NCI-H146 (cell line): ENCODE data around the gene CX3CL1.
"Not testable (repeated sequence)": the region's sequence is repeated elsewhere in the genome, so short reads cannot be mapped to it uniquely, and the experiment has no call there.

Experiments used
- DNase-seq: peaks from one replicate; lab custom pipeline; 2025; lab: John Stamatoyannopoulos, UW

Gene CX3CL1

DNA sequence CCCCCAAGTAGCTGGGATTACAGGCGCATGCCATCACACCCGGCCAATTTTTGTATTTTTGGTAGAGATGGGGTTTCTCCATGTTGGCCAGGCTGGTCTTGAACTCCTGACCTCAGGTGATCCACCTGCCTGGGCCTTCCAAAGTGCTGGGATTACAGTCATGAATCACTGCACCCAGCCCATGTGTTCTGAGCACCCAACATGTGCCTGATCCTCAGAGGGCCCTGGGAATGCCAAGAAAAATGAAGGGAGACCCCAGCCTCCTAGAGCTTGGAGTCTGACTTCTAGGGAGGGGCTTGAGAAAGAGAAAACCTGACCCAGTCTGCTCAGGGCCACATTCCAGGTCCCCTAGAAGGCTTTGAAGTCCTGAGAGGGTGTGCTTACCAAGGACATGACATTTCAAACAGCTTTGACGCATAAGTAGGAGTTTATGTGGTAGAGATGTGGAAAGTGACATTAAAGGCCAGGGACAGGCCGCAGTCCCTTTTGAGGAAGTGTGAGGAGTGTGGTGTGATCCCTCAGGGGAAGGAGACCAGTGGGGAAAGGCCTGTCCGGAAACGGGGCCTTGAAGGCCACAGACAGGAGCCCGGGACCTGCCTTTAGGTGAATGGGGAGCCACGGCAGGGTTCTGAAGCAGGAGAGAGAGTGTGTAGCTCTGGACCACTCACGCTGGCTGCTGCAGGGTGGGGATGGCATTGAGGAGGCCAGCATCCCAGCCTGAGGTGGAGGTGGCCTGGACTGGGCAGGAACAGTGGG is 14.8 kb upstream of the CX3CL1 start:
- DNase-seq, result no peak

DNA sequence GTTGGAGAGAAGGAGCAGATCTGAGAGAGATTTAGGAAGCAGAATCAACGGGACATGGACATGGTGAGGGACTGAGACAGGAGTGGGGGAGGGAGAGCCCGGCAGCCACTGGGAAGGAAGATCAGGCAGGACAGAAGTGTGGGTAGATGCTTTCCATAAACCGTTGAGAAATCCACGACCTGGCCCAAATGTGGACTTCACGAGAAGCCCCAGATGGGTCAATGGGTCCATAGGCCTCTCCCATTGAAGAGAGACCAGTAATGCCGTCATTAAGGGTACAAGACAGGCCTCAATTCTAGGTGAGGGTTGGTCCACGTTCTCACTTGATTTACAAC is 14.2 kb upstream of the CX3CL1 start:
- DNase-seq, result no peak

DNA sequence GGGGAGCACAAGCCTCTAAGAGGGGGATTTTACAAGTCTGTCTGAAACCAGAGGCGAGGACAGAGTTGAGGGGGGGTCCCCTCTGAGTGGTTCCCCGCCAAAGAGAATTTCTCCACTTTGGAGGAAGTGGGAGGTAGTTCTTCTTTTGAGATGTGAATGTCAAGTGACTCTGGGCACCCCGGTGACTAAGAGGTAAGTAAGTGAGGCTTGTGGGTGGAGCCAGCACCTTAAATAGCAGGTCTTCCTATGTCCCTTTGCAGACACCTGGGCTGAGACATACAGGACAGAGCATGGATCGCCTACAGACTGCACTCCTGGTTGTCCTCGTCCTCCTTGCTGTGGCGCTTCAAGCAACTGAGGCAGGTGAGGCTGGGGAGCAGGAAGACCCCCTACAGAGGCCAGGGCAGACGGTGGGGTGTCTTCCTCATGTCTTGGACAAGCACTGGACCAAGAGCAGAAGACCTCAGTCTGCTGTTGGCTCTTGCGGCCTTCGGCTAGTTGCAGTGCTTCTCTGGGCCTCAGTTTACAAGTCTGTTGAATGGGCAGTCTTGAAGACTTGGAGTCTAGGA is 13.7 kb upstream of the CX3CL1 start, which contains the start of gene CCL22:
Gene CCL22, plus strand, starts transcription at position 257 of the 569 bp plus-strand sequence. Its CDS starts 34 bp downstream, at position 291.
- DNase-seq, result no peak

DNA sequence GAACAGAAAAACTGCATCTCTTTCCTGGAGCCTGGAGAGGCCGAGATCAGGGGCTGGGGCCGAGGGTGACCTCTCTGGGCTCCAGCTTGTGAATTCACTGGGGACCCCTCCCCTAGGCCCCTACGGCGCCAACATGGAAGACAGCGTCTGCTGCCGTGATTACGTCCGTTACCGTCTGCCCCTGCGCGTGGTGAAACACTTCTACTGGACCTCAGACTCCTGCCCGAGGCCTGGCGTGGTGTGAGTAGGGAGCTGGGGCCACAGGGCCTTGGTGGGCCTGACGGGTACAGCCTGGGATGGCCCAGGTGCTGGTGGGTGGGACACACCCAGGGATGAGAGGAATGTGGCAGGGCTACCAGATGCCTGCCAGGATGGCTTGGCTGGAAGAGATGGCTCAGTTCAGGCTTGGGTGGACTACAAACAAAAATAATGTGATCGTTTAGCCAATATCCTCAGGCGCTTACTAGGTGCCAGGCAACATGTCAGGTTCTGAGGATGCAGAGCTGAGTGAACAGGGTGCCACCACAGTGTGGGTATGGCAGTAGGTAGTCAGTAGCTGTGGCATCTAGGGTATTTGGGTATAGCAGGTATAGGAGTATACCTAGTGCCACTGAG is 11.9 kb upstream of the CX3CL1 start:
- DNase-seq, result no peak

DNA sequence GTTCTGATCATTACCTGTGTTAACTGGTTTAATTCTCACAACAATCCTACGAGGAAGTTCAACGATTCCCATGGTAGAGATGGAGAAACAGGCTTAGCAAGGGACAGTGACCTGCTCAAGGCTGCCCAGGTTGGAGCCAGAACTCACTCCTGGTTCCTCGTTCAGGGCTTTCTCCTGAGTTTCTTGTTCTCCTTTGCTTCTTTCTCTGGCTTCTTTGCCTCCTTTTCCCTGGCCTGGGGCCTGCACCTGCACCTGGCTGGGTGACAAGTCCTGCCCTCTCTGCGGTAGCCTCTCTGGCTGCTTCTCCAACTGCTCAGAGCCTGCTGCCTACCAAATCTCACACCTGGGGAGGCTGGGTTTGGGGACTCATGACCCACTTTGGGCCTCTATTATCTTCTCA is 10.9 kb upstream of the CX3CL1 start:
- DNase-seq, result no peak

DNA sequence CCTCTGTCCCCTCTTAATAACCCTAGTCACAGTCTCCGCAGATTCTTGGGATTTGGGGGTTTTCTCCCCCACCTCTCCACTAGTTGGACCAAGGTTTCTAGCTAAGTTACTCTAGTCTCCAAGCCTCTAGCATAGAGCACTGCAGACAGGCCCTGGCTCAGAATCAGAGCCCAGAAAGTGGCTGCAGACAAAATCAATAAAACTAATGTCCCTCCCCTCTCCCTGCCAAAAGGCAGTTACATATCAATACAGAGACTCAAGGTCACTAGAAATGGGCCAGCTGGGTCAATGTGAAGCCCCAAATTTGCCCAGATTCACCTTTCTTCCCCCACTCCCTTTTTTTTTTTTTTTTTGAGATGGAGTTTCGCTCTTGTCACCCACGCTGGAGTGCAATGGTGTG is 8.1 kb upstream of the CX3CL1 start:
- no peak for DNase-seq

DNA sequence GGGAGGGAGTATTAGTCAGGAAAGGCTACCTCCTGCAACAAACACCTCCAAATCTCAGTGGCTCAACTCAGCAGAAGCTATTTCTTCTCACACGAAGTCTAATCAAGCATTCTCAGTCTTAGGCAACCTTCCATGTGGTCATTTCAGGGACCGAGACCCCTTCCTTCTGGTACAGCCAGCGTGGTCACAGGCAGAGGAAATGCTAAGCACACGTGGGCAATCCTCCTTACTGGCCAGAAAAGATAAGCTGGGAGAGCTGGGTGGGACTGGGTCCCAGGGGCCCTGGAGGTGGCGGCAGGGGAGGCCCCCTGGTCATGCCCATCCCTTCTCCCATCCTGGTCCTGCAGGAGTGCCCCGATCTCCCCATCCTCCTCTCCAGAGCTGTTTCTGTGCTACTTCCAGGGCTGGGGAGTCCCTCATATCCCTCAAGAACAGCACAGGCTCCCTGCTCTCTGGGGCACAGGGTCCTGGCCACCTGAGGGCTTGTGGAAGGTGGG is 5.7 kb upstream of the CX3CL1 start:
- no peak for DNase-seq

DNA sequence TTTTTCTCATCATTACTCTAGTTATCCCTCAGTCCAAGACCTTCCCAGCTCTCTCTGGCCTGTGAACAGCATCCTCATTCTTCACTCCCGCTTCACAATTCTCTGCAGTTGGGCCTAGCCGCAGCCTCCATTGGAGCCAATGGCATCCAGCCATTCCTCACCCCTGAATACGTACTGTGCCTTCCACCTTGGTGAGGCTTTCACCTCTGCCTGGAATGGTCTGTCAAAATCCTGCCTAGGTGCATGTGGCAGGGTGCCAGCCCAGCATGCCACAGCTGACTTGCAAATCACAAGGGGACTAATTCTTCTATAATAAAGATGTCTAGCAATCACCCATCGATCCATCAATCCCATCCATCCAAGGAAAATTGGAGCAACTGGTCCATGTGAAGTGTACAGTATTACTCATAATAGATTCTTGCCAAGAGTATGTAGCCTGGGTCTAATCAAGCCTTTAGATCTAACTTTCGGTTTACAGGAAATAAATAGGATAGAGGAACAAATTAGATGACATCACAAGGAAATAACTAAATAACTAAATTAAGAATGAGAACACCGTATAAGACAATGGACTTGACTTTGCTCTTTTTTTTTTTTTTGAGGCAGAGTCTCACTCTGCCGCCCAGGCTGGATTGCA is 5.1 kb upstream of the CX3CL1 start:
- no peak for DNase-seq

DNA sequence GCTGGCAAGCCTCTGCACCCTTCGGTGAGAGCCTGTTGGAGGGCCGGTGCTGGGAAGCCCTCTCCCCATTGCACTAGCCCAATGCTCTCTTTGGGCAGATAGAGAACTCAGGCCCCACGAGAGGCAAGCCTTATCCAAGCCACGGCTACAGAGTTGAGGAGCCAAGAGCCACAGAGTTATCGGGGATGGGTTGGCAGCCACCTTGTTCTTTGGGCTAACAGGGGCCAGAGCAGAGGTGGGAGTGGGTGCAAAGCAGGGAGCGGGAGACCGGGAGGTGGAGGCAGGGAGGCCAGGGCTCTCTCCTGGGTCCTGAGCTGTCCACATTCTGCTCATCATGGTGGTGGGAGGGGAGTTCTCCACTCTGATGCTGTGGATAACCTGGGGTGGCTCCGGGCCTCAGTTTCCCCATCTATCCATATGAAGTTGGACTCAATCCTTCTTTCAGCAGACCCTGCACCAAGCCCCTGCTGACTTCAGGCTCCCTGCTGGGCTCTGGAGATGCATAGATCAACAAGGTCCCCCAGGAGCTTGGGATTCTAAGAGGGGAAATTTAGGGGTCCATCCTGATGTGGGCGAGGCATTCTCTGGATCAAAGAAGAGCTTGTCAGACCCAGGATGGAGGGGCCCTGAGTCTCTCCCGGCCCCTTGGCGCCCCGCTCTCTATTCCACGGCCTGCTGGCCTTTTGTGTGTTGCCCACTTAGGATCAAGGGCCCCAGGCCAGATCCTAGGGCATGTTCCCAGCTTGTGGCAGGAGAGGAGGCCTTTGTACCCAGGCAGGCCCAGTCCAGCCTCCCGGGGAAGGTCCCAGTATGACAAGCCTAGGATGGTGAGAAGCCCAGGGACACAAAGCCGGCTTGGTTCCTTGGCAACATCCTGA is 557 bp upstream of the CX3CL1 start:
- no peak for DNase-seq

DNA sequence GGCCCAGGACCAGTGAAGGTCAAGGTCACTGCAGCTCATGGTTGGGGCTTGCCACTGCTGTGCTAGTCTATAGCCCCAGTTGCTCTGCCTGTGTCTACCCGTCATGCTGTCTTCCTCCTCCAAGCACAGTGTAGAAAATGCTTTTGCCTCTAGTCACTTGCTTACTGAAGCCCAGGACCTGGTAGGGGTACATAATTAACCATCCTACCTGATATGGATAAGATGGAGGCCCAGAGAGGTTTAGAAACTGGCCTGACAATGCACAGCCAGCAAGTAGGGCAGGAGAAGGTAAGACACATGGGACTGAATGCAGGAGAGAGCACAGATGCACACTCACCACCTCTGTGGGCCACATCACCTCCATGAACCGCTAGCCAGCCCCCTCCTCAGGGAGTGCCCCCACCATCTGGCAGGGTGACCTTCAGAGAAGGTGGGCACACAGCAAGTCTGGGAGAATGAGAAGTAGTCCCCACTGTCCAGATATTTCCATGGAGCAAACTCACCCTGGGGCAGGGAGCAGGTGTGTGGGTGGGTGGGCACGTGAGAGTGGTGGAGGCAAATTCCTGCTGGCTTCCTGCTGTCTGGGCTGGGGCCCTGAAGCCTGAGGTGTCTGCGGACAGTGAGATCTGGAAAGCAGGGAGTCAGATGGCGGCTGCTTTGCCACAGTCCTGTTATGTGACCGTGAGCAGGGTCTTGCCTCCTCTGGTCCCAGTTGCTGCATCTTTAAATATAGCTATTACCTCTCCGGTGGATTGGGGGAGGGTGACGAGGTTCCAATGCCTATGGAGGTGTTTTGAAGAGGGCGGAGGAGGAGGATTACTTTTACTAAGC is 1.0 kb downstream of the CX3CL1 start:
- no peak for DNase-seq

DNA sequence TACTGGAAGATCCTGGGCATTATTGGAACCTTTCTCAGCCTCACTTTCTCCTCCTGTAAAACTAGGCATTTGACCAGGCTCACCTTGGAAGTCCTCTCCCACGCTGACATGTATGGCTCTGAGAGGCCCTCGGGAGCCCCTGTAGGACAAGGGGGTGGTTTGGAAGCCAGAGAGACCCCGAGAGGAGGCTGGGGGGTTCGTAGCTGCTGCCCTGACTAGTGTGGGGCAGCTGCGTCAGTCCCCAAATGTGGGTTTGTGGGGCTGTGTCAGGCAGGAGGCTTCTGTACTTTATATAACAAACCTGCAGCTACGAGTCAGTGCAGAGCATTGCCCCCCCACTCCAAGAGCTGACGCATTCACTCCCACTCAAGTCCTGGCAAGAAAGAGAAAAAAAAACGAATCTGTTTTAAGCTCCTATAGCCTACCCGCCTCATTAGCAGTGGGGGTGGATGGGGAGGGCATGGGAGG is 1.8 kb downstream of the CX3CL1 start:
- no peak for DNase-seq

DNA sequence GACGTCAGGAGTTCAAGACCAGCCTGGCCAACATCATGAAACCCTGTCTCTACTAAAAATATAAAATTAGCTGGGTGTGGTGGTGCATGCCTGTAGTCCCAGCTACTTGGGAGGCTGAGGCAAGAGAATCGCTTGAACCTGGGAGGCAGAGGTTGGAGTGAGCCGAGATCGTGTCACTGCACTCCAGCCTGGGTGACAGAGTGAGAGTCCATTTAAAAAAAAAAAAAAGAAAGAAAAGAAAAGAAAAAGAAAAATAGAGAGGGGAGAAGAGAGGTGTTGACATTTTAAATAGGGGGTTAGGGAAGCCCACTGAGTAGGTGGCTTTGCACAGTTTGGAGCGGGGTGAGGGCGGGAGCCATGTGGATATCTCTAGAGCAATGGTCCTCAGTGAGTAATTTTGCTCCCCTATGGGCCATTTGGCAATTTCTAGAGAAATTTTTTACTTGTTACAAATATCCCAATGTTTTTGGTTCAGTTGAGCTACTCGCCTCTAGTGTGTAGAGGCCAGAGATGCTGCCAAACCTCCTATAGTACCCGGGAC is 2.7 kb downstream of the CX3CL1 start:
- DNase-seq, result not testable (repeated sequence)

DNA sequence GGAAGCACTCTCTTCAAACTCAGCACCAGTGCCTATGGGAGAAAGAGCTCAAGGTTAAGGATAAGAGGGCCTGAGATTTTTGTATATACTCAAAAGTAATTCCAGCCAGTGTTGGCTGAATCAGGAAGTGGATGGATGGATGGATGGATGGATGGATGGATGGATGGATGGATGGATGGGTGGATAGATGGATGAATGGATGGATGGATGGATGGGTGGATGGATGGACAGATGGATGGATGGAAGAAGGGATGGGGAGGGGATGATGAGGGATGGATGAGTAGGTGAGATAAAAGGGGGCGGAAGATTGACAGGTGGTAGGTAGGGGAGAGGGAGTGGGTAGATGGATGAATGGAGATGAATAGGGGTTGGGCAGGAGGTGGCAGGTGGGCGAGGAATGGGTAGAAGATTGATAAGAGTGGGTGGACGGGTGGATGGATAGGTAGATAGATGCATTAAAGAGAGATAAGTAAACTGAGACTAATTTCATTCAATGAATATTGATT is 4.1 kb downstream of the CX3CL1 start:
- DNase-seq, result no peak

DNA sequence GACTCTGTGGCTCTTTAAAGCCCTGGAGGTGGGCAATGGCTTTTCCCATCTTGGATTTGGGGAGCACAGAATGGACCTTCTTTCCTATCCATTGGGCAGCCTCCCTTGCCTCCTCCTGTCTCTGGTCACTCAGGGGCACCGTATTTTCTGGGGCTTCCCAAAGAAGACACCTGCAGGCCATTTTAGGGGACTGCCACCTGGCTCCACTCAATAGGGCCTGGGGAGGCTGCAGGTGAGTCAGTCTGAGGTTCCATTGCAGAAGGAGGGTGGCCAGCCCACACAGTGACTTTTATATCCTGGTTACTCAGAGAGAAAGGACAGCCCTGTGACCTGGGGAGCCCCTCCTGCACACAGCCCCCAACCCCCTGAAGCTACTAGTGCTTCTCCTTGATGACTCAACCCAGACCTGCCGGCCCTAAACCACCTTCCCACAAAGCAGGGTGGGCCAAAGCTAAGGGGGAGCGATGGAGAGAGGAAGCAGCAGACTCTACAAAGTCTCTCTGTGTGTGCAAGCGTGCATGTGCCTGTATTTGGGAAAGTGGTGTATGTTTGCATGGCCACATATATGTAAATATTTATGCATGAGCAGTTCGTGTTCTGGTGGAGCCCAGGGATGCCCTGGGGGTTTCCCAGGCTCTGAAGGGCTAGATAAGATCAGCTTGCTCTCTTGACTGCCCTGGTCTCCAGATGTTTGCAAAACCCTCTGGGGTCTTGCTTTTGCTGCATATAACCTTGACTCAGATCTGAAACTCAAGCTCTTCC is 5.0 kb downstream of the CX3CL1 start:
- DNase-seq, result no peak

DNA sequence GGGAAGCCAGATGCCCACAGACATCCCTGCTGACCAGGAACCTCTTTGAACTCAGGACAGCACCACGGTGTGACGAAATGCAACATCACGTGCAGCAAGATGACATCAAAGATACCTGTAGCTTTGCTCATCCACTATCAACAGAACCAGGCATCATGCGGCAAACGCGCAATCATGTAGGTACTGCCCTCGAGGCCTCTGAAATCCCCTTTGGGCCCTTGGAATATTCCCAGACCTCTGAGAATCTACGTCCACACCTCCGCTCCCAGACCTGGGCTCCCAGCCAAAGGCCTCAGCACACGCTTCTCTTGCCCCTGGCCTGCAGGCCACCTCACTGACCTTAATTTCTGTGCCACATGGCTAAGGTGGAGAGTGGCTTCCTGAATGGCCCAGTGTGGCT is 7.3 kb downstream of the CX3CL1 start:
- DNase-seq, result no peak

DNA sequence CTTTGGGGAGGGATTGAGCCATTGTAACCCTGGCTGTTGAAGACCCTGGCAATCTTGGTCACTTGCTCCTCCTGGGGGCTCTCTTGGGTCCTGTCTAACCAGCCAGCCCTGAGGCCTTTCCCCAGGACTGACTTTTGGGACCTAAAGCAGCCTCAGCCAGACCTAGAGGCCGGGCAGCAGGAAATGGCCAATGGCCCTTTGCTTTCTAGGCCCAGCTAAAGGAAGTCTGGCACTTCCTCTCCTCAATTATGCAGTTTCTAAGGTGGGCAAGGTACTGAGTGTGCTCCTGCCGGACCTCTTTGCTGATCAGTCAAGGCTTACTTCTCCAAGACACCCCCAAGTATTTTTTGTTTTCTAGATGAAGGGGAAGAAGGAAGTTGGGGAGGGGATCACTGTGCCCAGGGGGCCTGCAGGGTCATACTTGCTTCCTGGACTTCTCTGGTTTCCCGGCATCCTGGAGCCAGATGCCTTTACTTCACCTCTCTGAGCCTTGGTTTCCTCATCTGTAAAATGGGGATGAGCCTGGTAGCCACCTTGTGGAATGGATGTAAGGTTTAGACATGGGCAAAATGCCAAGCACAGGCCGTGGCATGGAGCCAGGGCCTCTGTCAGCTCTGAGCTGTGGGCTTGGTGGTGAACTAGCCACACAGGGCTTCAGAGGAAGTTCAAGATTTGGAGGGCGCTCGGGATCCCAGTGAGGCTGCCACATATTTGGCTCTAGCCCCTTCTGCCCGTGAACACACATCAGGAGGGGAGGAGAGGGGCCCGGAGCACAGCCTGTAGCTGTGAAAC is 8.6 kb downstream of the CX3CL1 start:
- DNase-seq, result no peak

DNA sequence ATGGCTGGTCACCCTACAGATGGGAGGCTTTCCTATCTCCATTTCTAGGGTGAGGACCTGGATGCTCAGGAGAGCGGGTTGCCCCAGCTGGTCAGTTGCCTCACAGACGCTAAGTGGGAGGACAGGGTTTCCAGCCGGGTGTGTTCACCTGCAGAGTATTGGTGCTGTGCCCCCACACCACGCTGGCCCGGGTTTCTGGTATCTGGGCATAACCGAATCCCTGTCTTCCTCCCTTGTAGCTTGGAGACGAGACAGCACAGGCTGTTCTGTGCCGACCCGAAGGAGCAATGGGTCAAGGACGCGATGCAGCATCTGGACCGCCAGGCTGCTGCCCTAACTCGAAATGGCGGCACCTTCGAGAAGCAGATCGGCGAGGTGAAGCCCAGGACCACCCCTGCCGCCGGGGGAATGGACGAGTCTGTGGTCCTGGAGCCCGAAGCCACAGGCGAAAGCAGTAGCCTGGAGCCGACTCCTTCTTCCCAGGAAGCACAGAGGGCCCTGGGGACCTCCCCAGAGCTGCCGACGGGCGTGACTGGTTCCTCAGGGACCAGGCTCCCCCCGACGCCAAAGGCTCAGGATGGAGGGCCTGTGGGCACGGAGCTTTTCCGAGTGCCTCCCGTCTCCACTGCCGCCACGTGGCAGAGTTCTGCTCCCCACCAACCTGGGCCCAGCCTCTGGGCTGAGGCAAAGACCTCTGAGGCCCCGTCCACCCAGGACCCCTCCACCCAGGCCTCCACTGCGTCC is 9.7 kb downstream of the CX3CL1 start:
- DNase-seq, result no peak
